RWPE2 (cell line): Measurements from ENCODE around the gene MACROD2.

Experiments
- ATAC-seq: fragments of 200-7000 bp; cut with Tn5 transposase; 3 replicates; pipeline ENCODE4 v1.9.1; 2021; ENCODE audit warnings: low read depth
- DNase-seq: peaks from one replicate; pipeline ENCODE4 v3.0.0-alpha.2; 2020; ENCODE audit warnings: low spot score
- H3K27ac ChIP-seq: fragments of 450-650 bp; 2 replicates; pipeline ENCODE4 v1.5.1; 2017; ENCODE audit warnings: mild to moderate bottlenecking; ENCODE audit not compliant: poor library complexity, severe bottlenecking
- H3K27me3 ChIP-seq: fragments of 250-450 bp; sonication (Bioruptor Pico); 2 replicates; pipeline ENCODE4 v1.5.1; 2021; ENCODE audit warnings: mild to moderate bottlenecking, moderate library complexity; ENCODE audit not compliant: insufficient read depth, poor library complexity, severe bottlenecking
- H3K36me3 ChIP-seq: fragments of 250-450 bp; sonication (Bioruptor Pico); 2 replicates; pipeline ENCODE4 v1.5.1; 2020; ENCODE audit warnings: low read depth, mild to moderate bottlenecking, moderate library complexity
- H3K4me1 ChIP-seq: fragments of 250-450 bp; sonication (Bioruptor Pico); 2 replicates; pipeline ENCODE4 v1.5.1; 2021; ENCODE audit warnings: mild to moderate bottlenecking, moderate library complexity; ENCODE audit not compliant: insufficient read depth, poor library complexity, severe bottlenecking
- H3K4me3 ChIP-seq: fragments of 250-450 bp; sonication (Bioruptor Pico); 2 replicates; pipeline ENCODE4 v1.5.1; 2021; ENCODE audit warnings: mild to moderate bottlenecking, moderate library complexity; ENCODE audit not compliant: severe bottlenecking
- H3K9me3 ChIP-seq: fragments of 250-450 bp; sonication (Bioruptor Pico); 2 replicates; pipeline ENCODE4 v1.5.1; 2021; ENCODE audit warnings: mild to moderate bottlenecking, moderate library complexity; ENCODE audit not compliant: severe bottlenecking
- TF ChIP-seq, protein P1 (sequence below): fragments of 450-650 bp; IDR thresholded peaks from one replicate; pipeline ENCODE4 v1.5.1; 2017; ENCODE audit warnings: mild to moderate bottlenecking, moderate library complexity; ENCODE audit not compliant: poor library complexity, severe bottlenecking

The MACROD2 gene

DNA sequence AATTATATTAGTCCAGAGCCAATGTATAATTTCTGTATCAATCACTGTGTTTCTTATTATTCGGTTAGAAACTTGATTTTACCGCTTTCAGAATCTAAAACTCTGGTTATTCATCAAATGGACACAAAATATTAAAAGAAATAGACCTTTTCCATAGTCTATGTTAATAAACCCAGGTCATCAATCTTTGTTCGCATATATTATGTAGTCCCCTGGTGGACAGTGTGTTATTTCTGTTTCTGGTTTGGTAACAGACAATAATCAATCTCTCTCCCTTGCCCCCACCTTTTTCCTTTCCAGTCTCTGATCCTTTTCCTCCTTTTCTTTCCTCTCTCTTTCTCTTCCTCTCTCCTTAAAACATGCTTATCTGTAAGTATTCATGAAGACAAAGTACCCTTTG, 203.1 kb downstream of the MACROD2 start:
- ATAC-seq (no peak), DNase-seq (no peak)
- Histone ChIP-seq H3K4me3 (no peak overlapping the region), H3K4me1 (peaks cover 7% of the 10 kb centered on the region), H3K27ac (no peak overlapping the region), H3K36me3 (no peaks in the 10 kb centered on the region), H3K27me3 (no peaks in the 10 kb centered on the region), H3K9me3 (peaks cover 2% of the 10 kb centered on the region)
- TF ChIP-seq, protein P1, sequence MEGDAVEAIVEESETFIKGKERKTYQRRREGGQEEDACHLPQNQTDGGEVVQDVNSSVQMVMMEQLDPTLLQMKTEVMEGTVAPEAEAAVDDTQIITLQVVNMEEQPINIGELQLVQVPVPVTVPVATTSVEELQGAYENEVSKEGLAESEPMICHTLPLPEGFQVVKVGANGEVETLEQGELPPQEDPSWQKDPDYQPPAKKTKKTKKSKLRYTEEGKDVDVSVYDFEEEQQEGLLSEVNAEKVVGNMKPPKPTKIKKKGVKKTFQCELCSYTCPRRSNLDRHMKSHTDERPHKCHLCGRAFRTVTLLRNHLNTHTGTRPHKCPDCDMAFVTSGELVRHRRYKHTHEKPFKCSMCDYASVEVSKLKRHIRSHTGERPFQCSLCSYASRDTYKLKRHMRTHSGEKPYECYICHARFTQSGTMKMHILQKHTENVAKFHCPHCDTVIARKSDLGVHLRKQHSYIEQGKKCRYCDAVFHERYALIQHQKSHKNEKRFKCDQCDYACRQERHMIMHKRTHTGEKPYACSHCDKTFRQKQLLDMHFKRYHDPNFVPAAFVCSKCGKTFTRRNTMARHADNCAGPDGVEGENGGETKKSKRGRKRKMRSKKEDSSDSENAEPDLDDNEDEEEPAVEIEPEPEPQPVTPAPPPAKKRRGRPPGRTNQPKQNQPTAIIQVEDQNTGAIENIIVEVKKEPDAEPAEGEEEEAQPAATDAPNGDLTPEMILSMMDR, result no peak

- Histone ChIP-seq H3K27me3 (no peaks in the 10 kb centered on the region), H3K9me3 (peaks cover 2% of the 10 kb centered on the region), H3K36me3 (no peaks in the 10 kb centered on the region), H3K4me1 (peaks cover 7% of the 10 kb centered on the region), H3K4me3 (no peak overlapping the region), H3K27ac (no peak overlapping the region)
- no peak for DNase-seq
- ATAC-seq, result no peak
- TF ChIP-seq, protein P1, result no peak
These were observed 203.8 kb downstream of the MACROD2 start for GRCh38 chr20:14199111-14199510.

DNA sequence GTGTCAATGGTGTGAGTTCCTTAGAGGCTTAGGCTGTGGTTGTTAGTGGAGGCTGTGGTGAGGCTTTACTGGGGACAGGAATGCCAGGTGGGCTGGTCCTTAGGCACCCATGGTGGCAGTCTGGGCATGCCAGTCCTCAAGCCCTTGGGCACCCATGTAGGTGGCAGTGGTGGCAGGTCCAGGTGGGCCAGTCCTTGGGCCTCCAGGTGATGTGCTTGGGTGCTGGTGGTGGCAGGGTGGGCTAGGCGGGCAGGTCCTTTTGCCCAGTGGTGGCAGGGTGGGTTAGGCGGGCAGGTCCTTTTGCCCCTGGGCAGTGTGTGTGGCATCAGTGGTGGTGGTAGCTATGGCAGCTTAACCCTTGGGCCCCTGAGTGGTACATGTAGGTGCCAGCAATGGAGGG, 208.3 kb downstream of the MACROD2 start:
- H3K4me3 ChIP-seq, result no peak overlapping the region
- no peak overlapping the region for H3K27ac ChIP-seq
- TF ChIP-seq, protein P1, result no peak
- ATAC-seq, result no peak
- no peaks in the 10 kb centered on the region for H3K36me3 ChIP-seq
- H3K9me3 ChIP-seq, result peaks cover 2% of the 10 kb centered on the region
- peak; percentile 51 for DNase-seq
- no peaks in the 10 kb centered on the region for H3K27me3 ChIP-seq
- H3K4me1 ChIP-seq, result peaks cover 7% of the 10 kb centered on the region

- ATAC-seq, result no peak
These were observed 212.3 kb downstream of the MACROD2 start for GRCh38 chr20:14207591-14207990.

DNA sequence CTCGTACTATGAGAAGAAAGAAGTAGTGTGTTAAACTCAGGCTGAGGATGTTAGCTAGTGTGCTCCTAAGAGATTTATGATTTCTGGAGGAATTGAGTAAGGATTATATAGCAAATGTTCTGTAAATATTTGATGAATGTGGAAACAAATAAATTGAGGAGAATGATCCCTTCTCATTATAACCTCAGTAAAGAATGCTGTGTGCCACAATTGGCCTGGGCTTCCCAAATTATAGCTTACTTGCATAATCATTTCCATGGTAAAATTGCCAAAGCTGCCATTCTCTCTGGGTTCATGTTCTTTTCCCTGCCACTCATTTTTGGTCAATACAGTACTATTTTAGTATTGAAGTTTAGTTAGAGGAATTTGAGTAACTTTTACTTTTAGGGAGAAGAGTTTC, 213.6 kb downstream of the MACROD2 start:
- Histone ChIP-seq H3K9me3 (no peaks in the 10 kb centered on the region), H3K27me3 (no peaks in the 10 kb centered on the region), H3K27ac (no peak overlapping the region), H3K4me1 (no peaks in the 10 kb centered on the region), H3K4me3 (no peak overlapping the region), H3K36me3 (no peaks in the 10 kb centered on the region)
- no peak for DNase-seq
- TF ChIP-seq, protein P1, result no peak
- no peak; the same call in 2 of the 3 replicates for ATAC-seq

More at GRCh38 chr20:14207591-14207990, 212.3 kb downstream of the MACROD2 start:
- Histone ChIP-seq H3K36me3 (no peaks in the 10 kb centered on the region), H3K4me1 (no peaks in the 10 kb centered on the region), H3K4me3 (no peak overlapping the region), H3K27ac (no peak overlapping the region), H3K9me3 (peaks cover 2% of the 10 kb centered on the region), H3K27me3 (no peaks in the 10 kb centered on the region)
- DNase-seq, result no peak
- TF ChIP-seq, protein P1, result no peak
